ENCODE measurements around the gene JMJD8. TPM values are rescaled to one million over a fixed set of nuclear protein-coding genes. Genes with fewer than 3 reads are reported as not detected.
"Not testable (repeated sequence)": the region's sequence is repeated elsewhere in the genome, so short reads cannot be mapped to it uniquely, and the experiment has no call there.

Gene JMJD8
- total RNA-seq, 1 experiment from 2014 or later = 73.9 TPM

GRCh38 chr16:712740-713250 is 28.7 kb upstream of the JMJD8 start:
- in situ Hi-C loops (cut with HindIII; ENCODE audit: low pct_unique_long_range_greater_than_20kb, low sequenced_read_pairs); H3K9me3 ChIP-seq (ENCODE audit: control insufficient read depth, insufficient read depth, low read depth, low read length); H3K27me3 ChIP-seq (ENCODE audit: control insufficient read depth, insufficient read depth, low read length); H3K36me3 ChIP-seq (ENCODE audit: control insufficient read depth, insufficient read depth, low read length); BruUV-seq (replicated peaks); intact Hi-C loops (cut with micrococcal nuclease; ENCODE audit: unreplicated experiment); H3K4me3 ChIP-seq (ENCODE audit: low read depth in 2 of 2, low read length in 2 of 2): not testable (repeated sequence)
- TF ChIP-seq POLR2AphosphoS5 (IDR thresholded peaks at IDR 0.05; ENCODE audit: low read depth, low read length) (peak; percentile 57; the same call in 1 of the 2 replicates), CTCF (IDR thresholded peaks at IDR 0.05) (peak; percentile 89)
- ATAC-seq = peak; percentile 59
- peaks cover 48% of the 10 kb centered on the region for H3K4me1 ChIP-seq (ENCODE audit: control insufficient read depth, insufficient read depth, low read length)
- ChIA-PET CTCF (interaction anchor here (0.8 to 1.6 kb wide), 4 partner anchors 8 to 72 kb away, joined by 3 to 7 read pairs (median 6); partner anchors contain the start of gene ANTKMT), POLR2A (interaction anchor here (0.5 to 1.2 kb wide), 2 partner anchors 9 to 268 kb away, joined by 5 to 8 read pairs; partner anchors contain the start of gene SOX8)
- peak; percentile 99 for DNase-seq (ENCODE audit: low read depth, low spot score)
- H3K27ac ChIP-seq (ENCODE audit: low read length) = peak overlapping the region; percentile 60

- TF ChIP-seq REST (IDR thresholded peaks at IDR 0.05; ENCODE audit: insufficient read depth in 1 of 2, low read depth in 2 of 2, low read length in 1 of 2) (no peak), POLR2AphosphoS5 (IDR thresholded peaks at IDR 0.05; ENCODE audit: low read depth, low read length) (peak; percentile 7; the same call in 1 of the 2 replicates), SIN3A (IDR thresholded peaks at IDR 0.05; ENCODE audit: borderline replicate concordance, insufficient read depth, low read depth, low read length) (no peak), CTCF (IDR thresholded peaks at IDR 0.05) (peak; percentile 98)
- peak; percentile 56 for ATAC-seq
- peaks cover 43% of the 10 kb centered on the region for H3K4me1 ChIP-seq (ENCODE audit: control insufficient read depth, insufficient read depth, low read length)
- H3K36me3 ChIP-seq (ENCODE audit: control insufficient read depth, insufficient read depth, low read length) = no peaks in the 10 kb centered on the region; the same call in 1 of the 2 replicates
- in situ Hi-C loops (cut with HindIII; ENCODE audit: low pct_unique_long_range_greater_than_20kb, low sequenced_read_pairs) = no loop called here
- ChIA-PET POLR2A (interaction anchor here (1.2 kb wide), 1 partner anchor 10 kb away, joined by 5 read pairs; no protein-coding TSS in a partner anchor), CTCF (interaction anchor here (0.8 to 1.6 kb wide), 4 partner anchors 9 to 73 kb away, joined by 3 to 7 read pairs (median 6); partner anchors contain the start of gene ANTKMT)
- H3K4me3 ChIP-seq (ENCODE audit: low read depth in 2 of 2, low read length in 2 of 2) = no peak overlapping the region
- peak overlapping the region; percentile 63 for H3K27ac ChIP-seq (ENCODE audit: low read length)
- H3K27me3 ChIP-seq (ENCODE audit: control insufficient read depth, insufficient read depth, low read length) = no peaks in the 10 kb centered on the region
- no TSS peak for BruUV-seq (replicated peaks)
- H3K9me3 ChIP-seq (ENCODE audit: control insufficient read depth, insufficient read depth, low read depth, low read length) = no peaks in the 10 kb centered on the region
- intact Hi-C loops (cut with micrococcal nuclease; ENCODE audit: unreplicated experiment) = no loop called here
- DNase-seq (ENCODE audit: low read depth, low spot score) = no peak
These were observed 27.6 kb upstream of the JMJD8 start for GRCh38 chr16:711548-712320.
